ENCODE measurements around the gene EFNA5.

GRCh38 chr5:107636068-107636467, 34.7 kb downstream of the EFNA5 start:
- no peak for TF ChIP-seq CTCF (IDR thresholded peaks at IDR 0.05)
- no peak for TF ChIP-seq POLR2A (IDR thresholded peaks at IDR 0.05)

Measured in prostate gland (tissue), 2 donors.